ENCODE data around the gene FRRS1. TPM values are rescaled to one million over a fixed set of nuclear protein-coding genes. Genes with fewer than 3 reads are reported as not detected.

FRRS1 gene
- total and polyA plus RNA-seq, 2 of the 4 experiments (the other 2 are of a cell fraction) = 3.8 to 23.5 TPM

- Histone ChIP-seq H2BK20ac (ENCODE audit: low read depth, low read length) (no peak overlapping the region), H3K14ac (replicated peaks; ENCODE audit: low read depth, low read length) (no peak overlapping the region), H3K27ac (ENCODE audit: insufficient read depth, low read length) (no peak overlapping the region), H3K9ac (ENCODE audit: low read depth, low read length) (no peak overlapping the region), H3K23ac (ENCODE audit: low read depth, low read length) (no peak overlapping the region), H4K91ac (ENCODE audit: insufficient read depth, low read depth, low read length) (no peak overlapping the region), H2BK15ac (ENCODE audit: low read depth, low read length) (no peak overlapping the region; the same call in 2 of the 3 replicates), H3K4me1 (ENCODE audit: control insufficient read depth, insufficient read depth, low read length) (peaks cover 7% of the 10 kb centered on the region), H3K36me3 (ENCODE audit: control insufficient read depth, insufficient read depth, low read length) (no peaks in the 10 kb centered on the region), H3K18ac (ENCODE audit: low read depth, low read length) (no peak overlapping the region), H2AK5ac (ENCODE audit: low read depth, low read length) (no peak overlapping the region), H2AFZ (replicated peaks; ENCODE audit: low read length, poor library complexity) (no peak overlapping the region), H3K56ac (ENCODE audit: extremely low read depth, insufficient read depth, low read length) (no peak overlapping the region), H4K8ac (ENCODE audit: low read depth in 2 of 2, low read length in 2 of 2) (no peak overlapping the region), H4K20me1 (ENCODE audit: insufficient read depth, low read length) (no peaks in the 10 kb centered on the region), H3K9me3 (ENCODE audit: control insufficient read depth, insufficient read depth, low read length) (no peaks in the 10 kb centered on the region), H3K9me1 (ENCODE audit: insufficient read depth, low read length) (no peaks in the 10 kb centered on the region), H3K4me2 (ENCODE audit: low read depth, low read length) (no peak overlapping the region), H4K5ac (ENCODE audit: low read depth, low read length) (no peak overlapping the region), H3K27me3 (ENCODE audit: control insufficient read depth, insufficient read depth, low read length) (no peaks in the 10 kb centered on the region), H2AK9ac (replicated peaks; ENCODE audit: low read depth, low read length, poor library complexity) (no peak overlapping the region), H3K79me1 (ENCODE audit: low read depth in 1 of 2, low read length in 2 of 2) (no peaks in the 10 kb centered on the region), H3K4me3 (ENCODE audit: insufficient read depth, low read depth, low read length) (no peak overlapping the region), H3K4ac (ENCODE audit: low read depth, low read length) (no peak overlapping the region), H2BK5ac (ENCODE audit: low read depth, low read length, poor library complexity, severe bottlenecking) (no peak overlapping the region), H2BK120ac (ENCODE audit: low read depth, low read length) (no peak overlapping the region)
- intact Hi-C loops (cut with micrococcal nuclease) = no loop called here
- DNase-seq = no peak
- dilution Hi-C loops (cut with HindIII; ENCODE audit: low sequenced_read_pairs, unreplicated experiment) = no loop called here
- ChIA-PET POLR2A (ENCODE audit: unreplicated experiment) (no interaction called here), CTCF (interaction anchor here (0.6 kb wide), 1 partner anchor 8 kb away, joined by 4 read pairs; no protein-coding TSS in a partner anchor)
- no peak for TF ChIP-seq RAD21 (IDR thresholded peaks at IDR 0.05; ENCODE audit: low read length)
- TF ChIP-seq, protein P1, sequence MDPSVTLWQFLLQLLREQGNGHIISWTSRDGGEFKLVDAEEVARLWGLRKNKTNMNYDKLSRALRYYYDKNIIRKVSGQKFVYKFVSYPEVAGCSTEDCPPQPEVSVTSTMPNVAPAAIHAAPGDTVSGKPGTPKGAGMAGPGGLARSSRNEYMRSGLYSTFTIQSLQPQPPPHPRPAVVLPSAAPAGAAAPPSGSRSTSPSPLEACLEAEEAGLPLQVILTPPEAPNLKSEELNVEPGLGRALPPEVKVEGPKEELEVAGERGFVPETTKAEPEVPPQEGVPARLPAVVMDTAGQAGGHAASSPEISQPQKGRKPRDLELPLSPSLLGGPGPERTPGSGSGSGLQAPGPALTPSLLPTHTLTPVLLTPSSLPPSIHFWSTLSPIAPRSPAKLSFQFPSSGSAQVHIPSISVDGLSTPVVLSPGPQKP (IDR thresholded peaks at IDR 0.05; ENCODE audit: borderline replicate concordance, low read depth, low read length) = no peak
- TF ChIP-seq MXI1 (IDR thresholded peaks at IDR 0.05; ENCODE audit: borderline replicate concordance, low read depth, low read length) = no peak
- TF ChIP-seq CTCF (conservative IDR thresholded peaks at IDR 0.05; ENCODE audit: low read depth, low read length) = no peak
- TF ChIP-seq CEBPB (IDR thresholded peaks at IDR 0.05; ENCODE audit: low read depth, low read length) = no peak
- TF ChIP-seq MAZ (IDR thresholded peaks at IDR 0.05; ENCODE audit: borderline replicate concordance, low read depth, low read length) = no peak
- TF ChIP-seq NFE2L2 (IDR thresholded peaks at IDR 0.05; ENCODE audit: low read depth, low read length) = no peak
- BruUV-seq (replicated peaks) = no TSS peak
- in situ Hi-C loops (cut with MboI; ENCODE audit: low sequenced_read_pairs) = no loop called here
- no CpG with 5 or more reads among the region's 1 CpG for WGBS, 2 experiments (ENCODE audit: extremely low coverage in 2 of 2, insufficient read length in 1 of 2)
- no peak for ATAC-seq (ENCODE audit: low read depth)
Measured at GRCh38 chr1:99670583-99670982, 95.9 kb downstream of the FRRS1 start.

Data from IMR-90 (cell line).